ENCODE data around the gene TSPYL6. TPM values are rescaled to one million over a fixed set of nuclear protein-coding genes. Genes with fewer than 3 reads are reported as not detected.
"Not testable (repeated sequence)": the region's sequence is repeated elsewhere in the genome, so short reads cannot be mapped to it uniquely, and the experiment has no call there.

Gene TSPYL6
- total RNA-seq, 1 donor from 2014 or later = not detected

GRCh38 chr2:54267577-54267976 lies 11.5 kb upstream of the TSPYL6 start:
- Histone ChIP-seq H3K9ac (ENCODE audit: low read length) (no peak overlapping the region), H3K36me3 (ENCODE audit: insufficient read depth, low read length) (no peaks in the 10 kb centered on the region), H3K27me3 (ENCODE audit: insufficient read depth, low read length) (no peaks in the 10 kb centered on the region), H4K20me1 (ENCODE audit: insufficient read depth, low read length) (no peaks in the 10 kb centered on the region), H3K4me1 (ENCODE audit: insufficient read depth, low read length) (no peaks in the 10 kb centered on the region), H2AFZ (ENCODE audit: low read depth, low read length) (no peak overlapping the region), H3K79me2 (ENCODE audit: insufficient read depth, low read length) (no peaks in the 10 kb centered on the region), H3K4me2 (ENCODE audit: low read length) (no peak overlapping the region), H3K4me3 (ENCODE audit: insufficient read depth, low read depth, low read length) (no peak overlapping the region), H3K27ac (ENCODE audit: low read depth, low read length) (no peak overlapping the region), H3K9me3 (ENCODE audit: insufficient read depth, low read depth, low read length) (no peaks in the 10 kb centered on the region)
- H3K27ac Mint-ChIP-seq (ENCODE audit: unreplicated experiment) = no peak overlapping the region
- H3K9me3 Mint-ChIP-seq (ENCODE audit: unreplicated experiment) = peaks cover 12% of the 10 kb centered on the region
- H3K4me1 Mint-ChIP-seq (ENCODE audit: low read depth, unreplicated experiment) = peaks cover 5% of the 10 kb centered on the region
- DNase-seq (ENCODE audit: low read depth) (no peak), FAIRE-seq (no peak)
- no peaks in the 10 kb centered on the region for H3K27me3 Mint-ChIP-seq (ENCODE audit: low read depth, unreplicated experiment)
- TF ChIP-seq EZH2 (IDR thresholded peaks at IDR 0.05; ENCODE audit: insufficient read depth, low read length) (no peak), CTCF (IDR thresholded peaks at IDR 0.05; ENCODE audit: insufficient read depth, low read depth, low read length) (no peak)
- H3K36me3 Mint-ChIP-seq (ENCODE audit: low read depth, unreplicated experiment) = no peaks in the 10 kb centered on the region
- H3K4me3 Mint-ChIP-seq (ENCODE audit: unreplicated experiment) = no peak overlapping the region

- H3K9ac ChIP-seq (ENCODE audit: low read length); H3K27ac Mint-ChIP-seq (ENCODE audit: unreplicated experiment); H3K27me3 ChIP-seq (ENCODE audit: insufficient read depth, low read length); H3K27me3 Mint-ChIP-seq (ENCODE audit: low read depth, unreplicated experiment); H3K9me3 ChIP-seq (ENCODE audit: insufficient read depth, low read depth, low read length); H3K36me3 Mint-ChIP-seq (ENCODE audit: low read depth, unreplicated experiment); H3K4me2 ChIP-seq (ENCODE audit: low read length); H3K27ac ChIP-seq (ENCODE audit: low read depth, low read length); H3K4me1 Mint-ChIP-seq (ENCODE audit: low read depth, unreplicated experiment); FAIRE-seq; H2AFZ ChIP-seq (ENCODE audit: low read depth, low read length); H3K4me3 Mint-ChIP-seq (ENCODE audit: unreplicated experiment); H3K4me1 ChIP-seq (ENCODE audit: insufficient read depth, low read length); H3K79me2 ChIP-seq (ENCODE audit: insufficient read depth, low read length); H3K36me3 ChIP-seq (ENCODE audit: insufficient read depth, low read length); H3K4me3 ChIP-seq (ENCODE audit: insufficient read depth, low read depth, low read length); DNase-seq (ENCODE audit: low read depth); H4K20me1 ChIP-seq (ENCODE audit: insufficient read depth, low read length): not testable (repeated sequence)
- H3K9me3 Mint-ChIP-seq (ENCODE audit: unreplicated experiment) = peaks cover 12% of the 10 kb centered on the region
Observed at GRCh38 chr2:54265081-54265480, 9.1 kb upstream of the TSPYL6 start.

GRCh38 chr2:54262015-54262765 lies 6.2 kb upstream of the TSPYL6 start:
- TF ChIP-seq CTCF (IDR thresholded peaks at IDR 0.05; ENCODE audit: insufficient read depth, low read depth, low read length) = no peak
- no peak for TF ChIP-seq EZH2 (IDR thresholded peaks at IDR 0.05; ENCODE audit: insufficient read depth, low read length)

More at GRCh38 chr2:54262015-54262765, 6.2 kb upstream of the TSPYL6 start:
- Mint-ChIP-seq H3K9me3 (ENCODE audit: unreplicated experiment) (peaks cover 12% of the 10 kb centered on the region), H3K4me1 (ENCODE audit: low read depth, unreplicated experiment) (no peaks in the 10 kb centered on the region), H3K36me3 (ENCODE audit: low read depth, unreplicated experiment) (no peaks in the 10 kb centered on the region), H3K27ac (ENCODE audit: unreplicated experiment) (no peak overlapping the region), H3K27me3 (ENCODE audit: low read depth, unreplicated experiment) (no peaks in the 10 kb centered on the region), H3K4me3 (ENCODE audit: unreplicated experiment) (no peak overlapping the region)
- Histone ChIP-seq H3K27me3 (ENCODE audit: insufficient read depth, low read length) (no peaks in the 10 kb centered on the region), H3K36me3 (ENCODE audit: insufficient read depth, low read length) (no peaks in the 10 kb centered on the region), H4K20me1 (ENCODE audit: insufficient read depth, low read length) (no peaks in the 10 kb centered on the region), H3K4me3 (ENCODE audit: insufficient read depth, low read depth, low read length) (no peak overlapping the region), H3K27ac (ENCODE audit: low read depth, low read length) (no peak overlapping the region), H3K4me2 (ENCODE audit: low read length) (no peak overlapping the region), H3K79me2 (ENCODE audit: insufficient read depth, low read length) (no peaks in the 10 kb centered on the region), H3K9ac (ENCODE audit: low read length) (no peak overlapping the region), H3K9me3 (ENCODE audit: insufficient read depth, low read depth, low read length) (no peaks in the 10 kb centered on the region), H2AFZ (ENCODE audit: low read depth, low read length) (no peak overlapping the region), H3K4me1 (ENCODE audit: insufficient read depth, low read length) (peaks cover 4% of the 10 kb centered on the region)
- DNase-seq (ENCODE audit: low read depth) (no peak), FAIRE-seq (no peak)
